Sigmoid colon (tissue), 7 donors: ENCODE results near the gene DYNLT4. TPM values are rescaled to one million over a fixed set of nuclear protein-coding genes. Genes with fewer than 3 reads are reported as not detected.

Experiments
- DNase-seq: peaks from one replicate; pipeline ENCODE4 v3.0.0-alpha.2; 2019
- H3K27ac ChIP-seq, 4 donors: fragments of 200-600 bp; sonication (generic); one replicate each; pipeline ENCODE4 v1.5.1; 2016 to 2019; ENCODE audit warnings: mild to moderate bottlenecking in 1 of 4
- H3K27me3 ChIP-seq, 3 donors: fragments of 200-600 bp; sonication (generic); one replicate each; pipeline ENCODE4 v1.5.1; 2019; ENCODE audit warnings: mild to moderate bottlenecking in 1 of 3
- H3K36me3 ChIP-seq, 4 donors: fragments of 200-600 bp; sonication (generic); one replicate each; pipeline ENCODE4 v1.5.1; 2016 to 2019
- H3K4me1 ChIP-seq, 4 donors: fragments of 200-600 bp; sonication (generic); one replicate each; pipeline ENCODE4 v1.5.1; 2017 to 2019
- H3K4me3 ChIP-seq, 4 donors: fragments of 200-600 bp; sonication (generic); one replicate each; pipeline ENCODE4 v1.5.1; 2017 to 2019; ENCODE audit warnings: mild to moderate bottlenecking in 2 of 4, moderate library complexity in 1 of 4
- H3K9me3 ChIP-seq, 4 donors: fragments of 200-600 bp in 3 of 4; sonication (generic) in 3 of 4; one replicate each; pipeline versions ENCODE4 v1.5.1 to v1.6.1; 2013 to 2019
- CTCF ChIP-seq, 4 experiments: fragments of 450-650 bp in 3 of 4; fragments of 200-600 bp in 1 of 4; IDR thresholded peaks; one replicate each; pipeline ENCODE4 v1.5.1; 2016 to 2019; ENCODE audit warnings: antibody characterized with exemption in 4 of 4, mild to moderate bottlenecking in 3 of 4, moderate library complexity in 2 of 4
- EP300 ChIP-seq, 4 donors: sonication (generic); formaldehyde crosslinking; IDR thresholded peaks; one replicate each; pipeline ENCODE4 v1.6.1; 2017; ENCODE audit warnings: antibody characterized with exemption in 4 of 4
- POLR2A ChIP-seq, 2 donors: fragments of 450-650 bp; IDR thresholded peaks; one replicate each; pipeline ENCODE4 v1.6.1; 2016; ENCODE audit warnings: antibody characterized with exemption in 2 of 2, mild to moderate bottlenecking in 2 of 2, moderate library complexity in 2 of 2
- POLR2AphosphoS5 ChIP-seq, 4 donors: sonication (generic); formaldehyde crosslinking; IDR thresholded peaks; one replicate each; pipeline ENCODE4 v1.6.1; 2017; ENCODE audit warnings: antibody characterized with exemption in 4 of 4
- WGBS, 2 donors: extraction: QIAGEN DNeasy Blood & Tissue Kit; methylation state at CpG; one replicate each; pipeline ENCODE4 v1.1.7; 2013; 5-methylcytosine and 5-hydroxymethylcytosine counted together
- intact Hi-C: fragments of 100-400 bp; cut with DNase I; formaldehyde crosslinking; loops from one replicate; pipeline ENCODE4 v1.15.1; 2023
- polyA plus RNA-seq, 3 donors: library from polyadenylated mRNA; stranded (reverse); fragments of 200-250 nt; gene quantifications; one replicate each; pipeline ENCODE4 v1.2.3, GENCODE V29; 2013
- total RNA-seq, 4 donors: library from RNA; depleted of rRNA; stranded (reverse); fragments of >200 nt; gene quantifications; one replicate each; pipeline ENCODE4 v1.1.0, GENCODE V29; 2016
- donor health status: healthy with polysubstance abuse.
- donor health status: Bipolar disorder and iron deficiency.
- donor health status: healthy.

The DYNLT4 gene
- 1 to 10 TPM in 1 of 4 donors, not detected in 3; 1.1 TPM for total RNA-seq
- under 1 TPM in 1 of 3 donors, not detected in 2; 0.20 TPM for polyA plus RNA-seq

GRCh38 chr1:44806704-44807363 lies at the start of gene DYNLT4:
DYNLT4 (minus strand) TSS chr1:44807351; CDS start chr1:44806668, 683 bp downstream.
- no peak for DNase-seq
- Histone ChIP-seq H3K27me3 (no peaks in the 10 kb centered on the region), H3K4me1 (peaks cover 0 to 79% (median 52%) of the 10 kb centered on the region in 4 donors), H3K36me3 (peaks cover 0 to 40% (median 10%) of the 10 kb centered on the region in 4 donors), H3K27ac (peak within 1 kb of the TSS; percentile 88 to 98 (median 95)), H3K4me3 (peak within 1 kb of the TSS in 2 of 4 donors; percentile 23 to 35), H3K9me3 (no peaks in the 10 kb centered on the region)
- TF ChIP-seq CTCF (IDR thresholded peaks at IDR 0.05), result no peak
- peak in 3 of 4 donors; percentile 44 to 58 (median 49) for TF ChIP-seq POLR2AphosphoS5 (IDR thresholded peaks at IDR 0.05)
- intact Hi-C loops, result loop anchor here (10.0 kb wide), 1 partner anchor 688 kb away; the partner anchor contains the start of gene TESK2
- 62 to 67% methylated on average over 7 of the region's 7 CpGs for WGBS, 2 donors

GRCh38 chr1:44855742-44856141 lies 48.6 kb upstream of the DYNLT4 start:
- TF ChIP-seq POLR2A (IDR thresholded peaks at IDR 0.05) (no peak), POLR2AphosphoS5 (IDR thresholded peaks at IDR 0.05) (no peak), CTCF (IDR thresholded peaks at IDR 0.05) (no peak), EP300 (IDR thresholded peaks at IDR 0.05) (no peak)
- Histone ChIP-seq H3K36me3 (peaks cover 0 to 16% (median 5%) of the 10 kb centered on the region in 4 donors), H3K4me1 (no peaks in the 10 kb centered on the region), H3K27ac (no peak overlapping the region), H3K27me3 (no peaks in the 10 kb centered on the region), H3K4me3 (no peak overlapping the region), H3K9me3 (no peaks in the 10 kb centered on the region)
- no peak for DNase-seq
- intact Hi-C loops, result no loop called here
- 76 to 81% methylated on average over 7 of the region's 7 CpGs for WGBS, 2 donors

- H3K27me3 ChIP-seq, result no peaks in the 10 kb centered on the region
- no peaks in the 10 kb centered on the region for H3K4me1 ChIP-seq
- WGBS, 2 donors, result 91 to 95% methylated on average over 1 of the region's 1 CpG
- no peak overlapping the region for H3K27ac ChIP-seq
- H3K36me3 ChIP-seq, result peaks cover 0 to 23% (median 5%) of the 10 kb centered on the region in 4 donors
- no peak overlapping the region for H3K4me3 ChIP-seq
- DNase-seq, result no peak
- TF ChIP-seq CTCF (IDR thresholded peaks at IDR 0.05), result no peak
- TF ChIP-seq EP300 (IDR thresholded peaks at IDR 0.05), result no peak
- TF ChIP-seq POLR2AphosphoS5 (IDR thresholded peaks at IDR 0.05), result no peak
- TF ChIP-seq POLR2A (IDR thresholded peaks at IDR 0.05), result no peak
- intact Hi-C loops, result no loop called here
- H3K9me3 ChIP-seq, result no peaks in the 10 kb centered on the region
Observed at GRCh38 chr1:44854970-44855369, 47.8 kb upstream of the DYNLT4 start.

GRCh38 chr1:44853201-44853600 lies 46.0 kb upstream of the DYNLT4 start:
- no peaks in the 10 kb centered on the region for H3K4me1 ChIP-seq
- no peak for DNase-seq
- 98% methylated on average over 6 of the region's 6 CpGs for WGBS, 2 donors
- no peak overlapping the region for H3K4me3 ChIP-seq
- TF ChIP-seq POLR2A (IDR thresholded peaks at IDR 0.05), result no peak
- TF ChIP-seq CTCF (IDR thresholded peaks at IDR 0.05), result no peak
- no peak for TF ChIP-seq POLR2AphosphoS5 (IDR thresholded peaks at IDR 0.05)
- TF ChIP-seq EP300 (IDR thresholded peaks at IDR 0.05), result no peak
- intact Hi-C loops, result no loop called here
- H3K27me3 ChIP-seq, result no peaks in the 10 kb centered on the region
- H3K27ac ChIP-seq, result no peak overlapping the region
- H3K36me3 ChIP-seq, result peaks cover 0 to 23% (median 5%) of the 10 kb centered on the region in 4 donors
- H3K9me3 ChIP-seq, result no peaks in the 10 kb centered on the region
